Measurements from ENCODE around the gene SLC1A1.

The SLC1A1 gene

GRCh38 chr9:4572184-4572826 lies 82.0 kb downstream of the SLC1A1 start:
- H3K9ac ChIP-seq (ENCODE audit: low read depth, low read length), result no peak overlapping the region
- TF ChIP-seq EZH2 (IDR thresholded peaks at IDR 0.05; ENCODE audit: borderline replicate concordance, low read depth, low read length, severe bottlenecking) (no peak), CTCF (IDR thresholded peaks at IDR 0.05; ENCODE audit: borderline replicate concordance, extremely low read depth, low read length, poor library complexity, severe bottlenecking) (no peak)
- ATAC-seq (ENCODE audit: insufficient read depth, low read depth), result no peak

DNA sequence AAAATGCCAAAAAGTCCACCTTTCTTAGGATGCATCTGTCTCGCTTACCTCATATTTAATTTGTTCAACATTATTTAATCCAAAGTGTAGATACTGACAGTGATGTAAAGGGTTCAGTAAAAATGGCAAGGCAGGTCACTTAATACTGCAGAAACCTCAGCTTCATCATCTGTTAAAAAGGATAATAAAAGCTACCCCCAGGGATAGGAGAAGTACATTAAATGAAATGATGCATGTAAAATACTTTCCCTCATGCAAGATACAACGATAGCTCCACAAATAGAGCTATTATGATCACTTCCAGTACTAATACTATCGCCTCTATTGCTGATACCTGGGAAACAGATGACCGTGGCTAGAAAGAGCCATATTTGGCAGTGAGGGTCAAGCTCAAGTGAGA lies 82.9 kb downstream of the SLC1A1 start:
- ATAC-seq (ENCODE audit: insufficient read depth, low read depth), result no peak
- no peaks in the 10 kb centered on the region for H3K4me1 ChIP-seq (ENCODE audit: insufficient read depth, low read length)
- no peaks in the 10 kb centered on the region for H3K36me3 ChIP-seq (ENCODE audit: insufficient read depth, low read length)
- no peak overlapping the region for H3K4me3 ChIP-seq (ENCODE audit: low read depth in 1 of 2, low read length in 2 of 2)
- H3K4me2 ChIP-seq (ENCODE audit: insufficient read depth, low read length), result no peak overlapping the region
- H2AFZ ChIP-seq (ENCODE audit: low read depth, low read length), result no peak overlapping the region
- no peak overlapping the region for H3K27ac ChIP-seq (ENCODE audit: low read length)
- H3K27me3 ChIP-seq (ENCODE audit: insufficient read depth, low read length, poor library complexity), result no peaks in the 10 kb centered on the region
- DNase-seq, result no peak
- H3K79me2 ChIP-seq (ENCODE audit: insufficient read depth, low read length), result no peaks in the 10 kb centered on the region
- H3K9ac ChIP-seq (ENCODE audit: low read depth, low read length), result no peak overlapping the region
- H4K20me1 ChIP-seq (ENCODE audit: insufficient read depth, low read length), result no peaks in the 10 kb centered on the region
- H3K9me3 ChIP-seq (ENCODE audit: insufficient read depth, low read length, severe bottlenecking), result no peaks in the 10 kb centered on the region
- no peak for TF ChIP-seq CTCF (IDR thresholded peaks at IDR 0.05; ENCODE audit: borderline replicate concordance, extremely low read depth, low read length, poor library complexity, severe bottlenecking)
- no peak for TF ChIP-seq EZH2 (IDR thresholded peaks at IDR 0.05; ENCODE audit: borderline replicate concordance, low read depth, low read length, severe bottlenecking)

More at GRCh38 chr9:4572184-4572826, 82.0 kb downstream of the SLC1A1 start:
- Histone ChIP-seq H3K36me3 (ENCODE audit: insufficient read depth, low read length) (no peaks in the 10 kb centered on the region), H2AFZ (ENCODE audit: low read depth, low read length) (no peak overlapping the region), H3K4me1 (ENCODE audit: insufficient read depth, low read length) (no peaks in the 10 kb centered on the region), H3K9me3 (ENCODE audit: insufficient read depth, low read length, severe bottlenecking) (no peaks in the 10 kb centered on the region), H3K4me3 (ENCODE audit: low read depth in 1 of 2, low read length in 2 of 2) (no peak overlapping the region), H3K79me2 (ENCODE audit: insufficient read depth, low read length) (no peaks in the 10 kb centered on the region), H3K27ac (ENCODE audit: low read length) (no peak overlapping the region), H3K4me2 (ENCODE audit: insufficient read depth, low read length) (no peak overlapping the region), H4K20me1 (ENCODE audit: insufficient read depth, low read length) (no peaks in the 10 kb centered on the region), H3K27me3 (ENCODE audit: insufficient read depth, low read length, poor library complexity) (no peaks in the 10 kb centered on the region)
- DNase-seq, result no peak

DNA sequence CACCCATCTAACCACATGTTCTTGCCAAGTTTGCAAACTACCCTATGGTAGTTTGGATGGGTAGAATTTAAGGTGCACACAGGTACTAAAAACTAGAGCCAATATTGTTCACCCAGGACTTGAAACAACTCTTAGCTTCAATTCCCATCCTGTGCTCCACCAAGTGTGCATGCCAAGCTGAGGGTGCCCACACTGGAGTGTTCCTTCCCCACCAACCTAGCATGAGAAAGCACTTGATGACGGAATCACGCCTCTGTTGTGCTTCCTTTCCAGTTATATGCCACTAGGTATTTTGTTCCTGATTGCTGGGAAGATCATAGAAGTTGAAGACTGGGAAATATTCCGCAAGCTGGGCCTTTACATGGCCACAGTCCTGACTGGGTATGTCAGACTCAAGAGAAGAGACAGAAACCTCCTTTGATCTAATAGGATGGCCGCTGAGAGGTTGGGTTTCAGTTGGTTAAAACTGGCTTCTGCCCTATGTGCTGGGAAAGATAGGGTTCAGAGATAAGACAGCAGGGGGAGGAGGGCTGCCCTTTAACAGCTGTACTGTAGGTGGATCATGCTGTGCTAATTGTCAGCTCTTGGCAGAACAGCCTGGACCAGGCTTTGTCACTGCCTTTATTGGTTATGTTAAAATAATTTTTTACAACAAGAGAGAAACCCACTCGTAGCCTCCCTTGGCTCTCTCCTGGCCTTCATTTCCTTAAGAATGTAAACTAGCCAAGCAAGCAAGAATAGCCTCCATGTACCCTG lies 83.5 kb downstream of the SLC1A1 start:
- Histone ChIP-seq H3K27me3 (ENCODE audit: insufficient read depth, low read length, poor library complexity) (no peaks in the 10 kb centered on the region), H3K4me2 (ENCODE audit: insufficient read depth, low read length) (no peak overlapping the region), H3K9ac (ENCODE audit: low read depth, low read length) (no peak overlapping the region), H4K20me1 (ENCODE audit: insufficient read depth, low read length) (no peaks in the 10 kb centered on the region), H3K9me3 (ENCODE audit: insufficient read depth, low read length, severe bottlenecking) (no peaks in the 10 kb centered on the region), H2AFZ (ENCODE audit: low read depth, low read length) (no peak overlapping the region), H3K27ac (ENCODE audit: low read length) (no peak overlapping the region), H3K36me3 (ENCODE audit: insufficient read depth, low read length) (no peaks in the 10 kb centered on the region), H3K4me3 (ENCODE audit: low read depth in 1 of 2, low read length in 2 of 2) (no peak overlapping the region), H3K79me2 (ENCODE audit: insufficient read depth, low read length) (no peaks in the 10 kb centered on the region), H3K4me1 (ENCODE audit: insufficient read depth, low read length) (no peaks in the 10 kb centered on the region)
- TF ChIP-seq CTCF (IDR thresholded peaks at IDR 0.05; ENCODE audit: borderline replicate concordance, extremely low read depth, low read length, poor library complexity, severe bottlenecking) (no peak), EZH2 (IDR thresholded peaks at IDR 0.05; ENCODE audit: borderline replicate concordance, low read depth, low read length, severe bottlenecking) (no peak)
- no peak for ATAC-seq (ENCODE audit: insufficient read depth, low read depth)
- no peak for DNase-seq
